Vagina (tissue), 2 donors: ENCODE data around the gene RAB17. TPM values are rescaled to one million over a fixed set of nuclear protein-coding genes. Genes with fewer than 3 reads are reported as not detected.

Experiments used
- DNase-seq, 2 donors: peaks; one replicate each; pipeline ENCODE4 v3.0.0-alpha.2; 2017; ENCODE audit errors: extremely low spot score in 2 of 2
- H3K27ac ChIP-seq: fragments of 200-600 bp; sonication (generic); one replicate; pipeline ENCODE4 v1.5.1; 2019
- H3K27me3 ChIP-seq: fragments of 200-600 bp; sonication (generic); one replicate; pipeline ENCODE4 v1.5.1; 2019
- H3K36me3 ChIP-seq, 2 donors: fragments of 200-600 bp; sonication (generic); one replicate each; pipeline ENCODE4 v1.5.1; 2017 to 2019
- H3K4me1 ChIP-seq: fragments of 200-600 bp; sonication (generic); one replicate; pipeline ENCODE4 v1.5.1; 2019
- H3K4me3 ChIP-seq, 2 donors: fragments of 200-600 bp; sonication (generic); 1 replicate in 1 of 2; 2 replicates in 1 of 2; pipeline ENCODE4 v1.5.1; 2016 to 2019
- H3K9me3 ChIP-seq: fragments of 200-600 bp; sonication (generic); one replicate; pipeline ENCODE4 v1.5.1; 2019
- CTCF ChIP-seq, 3 experiments: fragments of 450-650 bp in 2 of 3; fragments of 200-600 bp in 1 of 3; sonication (generic) in 1 of 3; IDR thresholded peaks; one replicate each; pipeline ENCODE4 v1.5.1; 2017 to 2019; ENCODE audit warnings: antibody characterized with exemption in 3 of 3, mild to moderate bottlenecking in 2 of 3, moderate library complexity in 2 of 3
- POLR2A ChIP-seq, 2 donors: fragments of 450-650 bp; IDR thresholded peaks; one replicate each; pipeline ENCODE4 v1.6.1; 2017; ENCODE audit warnings: antibody characterized with exemption in 2 of 2, mild to moderate bottlenecking in 2 of 2, moderate library complexity in 2 of 2
- POLR2AphosphoS5 ChIP-seq, 2 donors: sonication (generic); formaldehyde crosslinking; IDR thresholded peaks; one replicate each; pipeline ENCODE4 v1.9.0; 2017; ENCODE audit warnings: antibody characterized with exemption in 2 of 2, mild to moderate bottlenecking in 2 of 2, low read depth in 1 of 2; ENCODE audit not compliant: insufficient read depth in 1 of 2
- intact Hi-C: fragments of 100-400 bp; cut with DNase I; formaldehyde crosslinking; loops from one replicate; pipeline ENCODE4 v1.15.1; 2023
- total RNA-seq: library from RNA; depleted of rRNA; stranded (reverse); fragments of >200 nt; gene quantifications from one replicate; pipeline ENCODE4 v1.2.3, GENCODE V29; 2016

Gene RAB17
- total RNA-seq, 1 donor from 2014 or later = not detected

- intact Hi-C loops = no loop called here
Measured at GRCh38 chr2:237593596-237594320, 3.2 kb upstream of the RAB17 start.

GRCh38 chr2:237593036-237593435, 2.5 kb upstream of the RAB17 start:
- no peaks in the 10 kb centered on the region for H3K9me3 ChIP-seq
- no peak overlapping the region for H3K4me3 ChIP-seq
- intact Hi-C loops = no loop called here
- peaks cover 6% of the 10 kb centered on the region for H3K4me1 ChIP-seq
- no peaks in the 10 kb centered on the region for H3K27me3 ChIP-seq
- no peak overlapping the region for H3K27ac ChIP-seq
- TF ChIP-seq POLR2AphosphoS5 (IDR thresholded peaks at IDR 0.05; ENCODE audit: insufficient read depth in 1 of 2, low read depth in 1 of 2) = no peak
- TF ChIP-seq CTCF (IDR thresholded peaks at IDR 0.05) = no peak
- TF ChIP-seq POLR2A (IDR thresholded peaks at IDR 0.05) = no peak
- no peak for DNase-seq
- H3K36me3 ChIP-seq = no peaks in the 10 kb centered on the region

More at GRCh38 chr2:237593596-237594320, 3.2 kb upstream of the RAB17 start:
- no peak overlapping the region for H3K27ac ChIP-seq
- no peaks in the 10 kb centered on the region for H3K27me3 ChIP-seq
- peaks cover 6% of the 10 kb centered on the region for H3K4me1 ChIP-seq
- no peak for DNase-seq
- no peaks in the 10 kb centered on the region for H3K9me3 ChIP-seq
- no peaks in the 10 kb centered on the region for H3K36me3 ChIP-seq
- TF ChIP-seq CTCF (IDR thresholded peaks at IDR 0.05) = no peak
- no peak overlapping the region for H3K4me3 ChIP-seq

GRCh38 chr2:237592425-237592980, 2.0 kb upstream of the RAB17 start:
- intact Hi-C loops = no loop called here
- H3K27ac ChIP-seq = no peak overlapping the region
- H3K4me3 ChIP-seq = no peak overlapping the region
- H3K9me3 ChIP-seq = no peaks in the 10 kb centered on the region
- no peak for DNase-seq
- no peaks in the 10 kb centered on the region for H3K27me3 ChIP-seq
- TF ChIP-seq CTCF (IDR thresholded peaks at IDR 0.05) (no peak), POLR2AphosphoS5 (IDR thresholded peaks at IDR 0.05; ENCODE audit: insufficient read depth in 1 of 2, low read depth in 1 of 2) (no peak), POLR2A (IDR thresholded peaks at IDR 0.05) (no peak)
- no peaks in the 10 kb centered on the region for H3K36me3 ChIP-seq
- H3K4me1 ChIP-seq = peaks cover 6% of the 10 kb centered on the region

GRCh38 chr2:237591141-237591881, 777 bp upstream of the RAB17 start:
- intact Hi-C loops = no loop called here
- Histone ChIP-seq H3K4me3 (no peak overlapping the region), H3K4me1 (peaks cover 6% of the 10 kb centered on the region), H3K9me3 (no peaks in the 10 kb centered on the region), H3K27me3 (no peaks in the 10 kb centered on the region), H3K27ac (no peak overlapping the region), H3K36me3 (no peaks in the 10 kb centered on the region)
- DNase-seq = no peak
- TF ChIP-seq POLR2AphosphoS5 (IDR thresholded peaks at IDR 0.05; ENCODE audit: insufficient read depth in 1 of 2, low read depth in 1 of 2) = no peak
- no peak for TF ChIP-seq POLR2A (IDR thresholded peaks at IDR 0.05)
- TF ChIP-seq CTCF (IDR thresholded peaks at IDR 0.05) = no peak
